ENCODE data around the gene BBS10. TPM values are rescaled to one million over a fixed set of nuclear protein-coding genes. Genes with fewer than 3 reads are reported as not detected.

BBS10 gene
- total and polyA plus RNA-seq, 9 of the 15 experiments (the other 6 are each of a cell fraction or from before 2014, with no cell fraction given), result 2.3 to 14.9 (median 5.9) TPM

GRCh38 chr12:76348079-76348901 is at the start of gene BBS10 (continued):
- no peak for TF ChIP-seq BRF1 (IDR thresholded peaks at IDR 0.05; ENCODE audit: borderline replicate concordance, extremely low read depth, insufficient read length)
- no peak for TF ChIP-seq TSC22D4 (tag; IDR thresholded peaks at IDR 0.05)
- TF ChIP-seq DLX4 (CRISPR knock-in tag; IDR thresholded peaks at IDR 0.05), result no peak
- TF ChIP-seq RCOR1 (IDR thresholded peaks at IDR 0.05; ENCODE audit: borderline replicate concordance in 1 of 2, low read depth in 2 of 2, low read length in 2 of 2), result peak in 1 of 2 experiments; percentile 41; a peak in 1 of 4 replicates
- no peak for TF ChIP-seq ZNF717 (CRISPR knock-in tag; IDR thresholded peaks at IDR 0.05)
- peak in 1 of 2 experiments; percentile 28; a peak in 2 of 4 replicates for TF ChIP-seq NRF1 (conservative IDR thresholded peaks at IDR 0.05 in 1 of 2, IDR thresholded peaks at IDR 0.05 in 1 of 2)
- no peak for TF ChIP-seq DDX20 (tag; IDR thresholded peaks at IDR 0.05; ENCODE audit: low read depth)
- TF ChIP-seq ZNF197 (CRISPR knock-in tag; IDR thresholded peaks at IDR 0.05; ENCODE audit: low read depth), result no peak
- 0 out of 2 replicates have a peak, but pooled peaks have one; percentile 24 for TF ChIP-seq ZNF644 (tag; IDR thresholded peaks at IDR 0.05; ENCODE audit: low read depth)
- TF ChIP-seq NCOA4 (IDR thresholded peaks at IDR 0.05; ENCODE audit: partially characterized antibody), result no peak
- TF ChIP-seq MCM3 (IDR thresholded peaks at IDR 0.05), result no peak
- no peak for TF ChIP-seq ZNF75A (CRISPR knock-in tag; IDR thresholded peaks at IDR 0.05)
- TF ChIP-seq KLF13 (tag; IDR thresholded peaks at IDR 0.05; ENCODE audit: borderline replicate concordance, low read depth), result no peak
- TF ChIP-seq CLOCK (CRISPR knock-in tag; IDR thresholded peaks at IDR 0.05; ENCODE audit: borderline replicate concordance), result no peak
- no peak for TF ChIP-seq ZNF253 (CRISPR knock-in tag; conservative IDR thresholded peaks at IDR 0.05)
- TF ChIP-seq ZNF212 (CRISPR knock-in tag; IDR thresholded peaks at IDR 0.05), result no peak
- TF ChIP-seq PHF20 (IDR thresholded peaks at IDR 0.05; ENCODE audit: partially characterized antibody), result peak; percentile 88
- TF ChIP-seq ZZZ3 (IDR thresholded peaks at IDR 0.05), result peak; percentile 66; the same call in 1 of the 2 replicates
- no peak for TF ChIP-seq ZNF133 (CRISPR knock-in tag; IDR thresholded peaks at IDR 0.05)
- 0 out of 2 replicates have a peak, but pooled peaks have one; percentile 20 for TF ChIP-seq SMAD4 (CRISPR knock-in tag; conservative IDR thresholded peaks at IDR 0.05)
- TF ChIP-seq HNRNPUL1 (IDR thresholded peaks at IDR 0.05; ENCODE audit: low read length), result no peak
- no peak for TF ChIP-seq NFIC (IDR thresholded peaks at IDR 0.05)
- TF ChIP-seq ZFP30 (CRISPR knock-in tag; IDR thresholded peaks at IDR 0.05; ENCODE audit: borderline replicate concordance), result no peak
- TF ChIP-seq PHF8 (IDR thresholded peaks at IDR 0.05; ENCODE audit: borderline replicate concordance, low read length), result peak; percentile 96
- no peak for TF ChIP-seq GTF2A2 (tag; IDR thresholded peaks at IDR 0.05)
- TF ChIP-seq ZNF436 (CRISPR knock-in tag; IDR thresholded peaks at IDR 0.05), result no peak
- TF ChIP-seq POLR2B (IDR thresholded peaks at IDR 0.05; ENCODE audit: low read depth, partially characterized antibody), result peak; percentile 56
- peak; percentile 59 for TF ChIP-seq SMAD1 (IDR thresholded peaks at IDR 0.05; ENCODE audit: low read depth, low read length, partially characterized antibody)
